Stimulated activated CD4-positive, alpha-beta T cell treated with anti-CD3 and anti-CD28 coated beads, Interleukin-15, amount 100 ng/mL, for 24 hours (primary cell): ENCODE results near the gene USP17L17.
"Not testable (repeated sequence)": the region's sequence is repeated elsewhere in the genome, so short reads cannot be mapped to it uniquely, and the experiment has no call there.

Experiments used
- DNase-seq: peaks from one replicate; pipeline ENCODE4 v3.0.0-alpha.2; 2020

USP17L17 gene, protein sequence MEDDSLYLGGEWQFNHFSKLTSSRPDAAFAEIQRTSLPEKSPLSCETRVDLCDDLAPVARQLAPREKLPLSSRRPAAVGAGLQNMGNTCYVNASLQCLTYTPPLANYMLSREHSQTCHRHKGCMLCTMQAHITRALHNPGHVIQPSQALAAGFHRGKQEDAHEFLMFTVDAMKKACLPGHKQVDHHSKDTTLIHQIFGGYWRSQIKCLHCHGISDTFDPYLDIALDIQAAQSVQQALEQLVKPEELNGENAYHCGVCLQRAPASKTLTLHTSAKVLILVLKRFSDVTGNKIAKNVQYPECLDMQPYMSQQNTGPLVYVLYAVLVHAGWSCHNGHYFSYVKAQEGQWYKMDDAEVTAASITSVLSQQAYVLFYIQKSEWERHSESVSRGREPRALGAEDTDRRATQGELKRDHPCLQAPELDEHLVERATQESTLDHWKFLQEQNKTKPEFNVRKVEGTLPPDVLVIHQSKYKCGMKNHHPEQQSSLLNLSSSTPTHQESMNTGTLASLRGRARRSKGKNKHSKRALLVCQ

DNA sequence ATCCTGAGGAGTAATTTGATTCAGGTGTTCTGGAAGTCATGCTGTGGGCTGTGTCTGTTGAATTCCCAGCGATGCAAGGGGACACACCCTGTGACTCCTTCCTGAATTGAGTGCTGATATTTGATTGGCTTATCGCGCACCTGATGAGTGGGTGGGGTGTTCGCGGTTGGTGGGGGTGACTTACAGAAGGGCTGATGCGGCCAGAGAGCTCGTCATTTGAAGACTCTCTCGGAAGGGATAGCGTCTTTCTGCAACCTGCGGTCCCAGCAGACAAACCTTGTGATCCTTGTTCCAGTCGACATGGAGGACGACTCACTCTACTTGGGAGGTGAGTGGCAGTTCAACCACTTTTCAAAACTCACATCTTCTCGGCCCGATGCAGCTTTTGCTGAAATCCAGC lies at the start of gene USP17L17:
Gene USP17L17, plus strand, starts transcription at position 301 of the 400 bp plus-strand sequence. Its CDS starts 0 bp downstream, at position 301.
- DNase-seq = not testable (repeated sequence)

DNA sequence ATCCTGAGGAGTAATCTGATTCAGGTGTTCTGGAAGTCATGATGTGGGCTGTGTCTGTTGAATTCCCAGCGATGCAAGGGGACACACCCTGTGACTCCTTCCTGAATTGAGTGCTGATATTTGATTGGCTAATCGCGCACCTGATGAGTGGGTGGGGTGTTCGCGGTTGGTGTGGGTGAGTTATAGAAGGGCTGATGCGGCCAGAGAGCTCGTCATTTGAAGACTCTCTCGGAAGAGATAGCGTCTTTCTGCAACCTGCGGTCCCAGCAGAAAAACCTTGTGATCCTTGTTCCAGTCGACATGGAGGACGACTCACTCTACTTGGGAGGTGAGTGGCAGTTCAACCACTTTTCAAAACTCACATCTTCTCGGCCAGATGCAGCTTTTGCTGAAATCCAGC lies 33.3 kb upstream of the USP17L17 start, which contains the start of gene USP17L10:
Gene USP17L10, plus strand, starts transcription at position 301 of the 400 bp plus-strand sequence. Its CDS starts 0 bp downstream, at position 301.
- DNase-seq = not testable (repeated sequence)

DNA sequence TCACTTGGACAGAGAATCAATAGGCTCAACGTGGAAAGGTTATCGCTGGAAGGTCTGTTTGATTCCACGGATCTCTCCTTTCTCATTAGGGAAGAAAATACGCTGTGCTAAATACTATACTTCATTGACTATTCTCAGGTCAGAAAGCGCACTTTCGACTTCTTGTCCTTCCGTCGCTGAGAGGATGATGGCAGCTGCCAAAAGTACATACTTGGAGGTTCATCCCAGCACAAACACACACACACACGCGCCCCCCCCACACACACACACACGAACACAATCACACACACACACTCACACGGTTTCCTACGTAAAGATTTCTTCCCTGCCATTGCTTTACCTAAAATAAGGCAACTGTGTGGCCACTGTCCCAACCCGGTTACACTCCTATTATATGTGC lies 29.0 kb upstream of the USP17L17 start:
- DNase-seq = not testable (repeated sequence)

DNA sequence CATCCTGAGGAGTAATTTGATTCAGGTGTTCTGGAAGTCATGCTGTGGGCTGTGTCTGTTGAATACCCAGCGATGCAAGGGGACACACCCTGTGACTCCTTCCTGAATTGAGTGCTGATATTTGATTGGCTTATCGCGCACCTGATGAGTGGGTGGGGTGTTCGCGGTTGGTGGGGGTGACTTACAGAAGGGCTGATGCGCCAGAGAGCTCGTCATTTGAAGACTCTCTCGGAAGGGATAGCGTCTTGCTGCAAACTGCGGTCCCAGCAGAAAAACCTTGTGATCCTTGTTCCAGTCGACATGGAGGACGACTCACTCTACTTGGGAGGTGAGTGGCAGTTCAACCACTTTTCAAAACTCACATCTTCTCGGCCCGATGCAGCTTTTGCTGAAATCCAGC lies 28.6 kb upstream of the USP17L17 start, which contains the start of gene USP17L11:
Gene USP17L11, plus strand, starts transcription at position 301 of the 400 bp plus-strand sequence. Its CDS starts 0 bp downstream, at position 301.
- DNase-seq = not testable (repeated sequence)

DNA sequence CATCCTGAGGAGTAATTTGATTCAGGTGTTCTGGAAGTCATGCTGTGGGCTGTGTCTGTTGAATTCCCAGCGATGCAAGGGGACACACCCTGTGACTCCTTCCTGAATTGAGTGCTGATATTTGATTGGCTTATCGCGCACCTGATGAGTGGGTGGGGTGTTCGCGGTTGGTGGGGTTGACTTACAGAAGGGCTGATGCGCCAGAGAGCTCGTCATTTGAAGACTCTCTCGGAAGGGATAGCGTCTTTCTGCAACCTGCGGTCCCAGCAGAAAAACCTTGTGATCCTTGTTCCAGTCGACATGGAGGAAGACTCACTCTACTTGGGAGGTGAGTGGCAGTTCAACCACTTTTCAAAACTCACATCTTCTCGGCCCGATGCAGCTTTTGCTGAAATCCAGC lies 23.8 kb upstream of the USP17L17 start, which contains the start of gene USP17L12:
Gene USP17L12, plus strand, starts transcription at position 301 of the 400 bp plus-strand sequence. Its CDS starts 0 bp downstream, at position 301.
- DNase-seq = not testable (repeated sequence)

DNA sequence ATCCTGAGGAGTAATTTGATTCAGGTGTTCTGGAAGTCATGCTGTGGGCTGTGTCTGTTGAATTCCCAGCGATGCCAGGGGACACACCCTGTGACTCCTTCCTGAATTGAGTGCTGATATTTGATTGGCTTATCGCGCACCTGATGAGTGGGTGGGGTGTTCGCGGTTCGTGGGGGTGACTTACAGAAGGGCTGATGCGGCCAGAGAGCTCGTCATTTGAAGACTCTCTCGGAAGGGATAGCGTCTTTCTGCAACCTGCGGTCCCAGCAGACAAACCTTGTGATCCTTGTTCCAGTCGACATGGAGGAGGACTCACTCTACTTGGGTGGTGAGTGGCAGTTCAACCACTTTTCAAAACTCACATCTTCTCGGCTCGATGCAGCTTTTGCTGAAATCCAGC lies 19.1 kb upstream of the USP17L17 start, which contains the start of gene USP17L13:
Gene USP17L13, plus strand, starts transcription at position 301 of the 400 bp plus-strand sequence. Its CDS starts 0 bp downstream, at position 301.
- not testable (repeated sequence) for DNase-seq

DNA sequence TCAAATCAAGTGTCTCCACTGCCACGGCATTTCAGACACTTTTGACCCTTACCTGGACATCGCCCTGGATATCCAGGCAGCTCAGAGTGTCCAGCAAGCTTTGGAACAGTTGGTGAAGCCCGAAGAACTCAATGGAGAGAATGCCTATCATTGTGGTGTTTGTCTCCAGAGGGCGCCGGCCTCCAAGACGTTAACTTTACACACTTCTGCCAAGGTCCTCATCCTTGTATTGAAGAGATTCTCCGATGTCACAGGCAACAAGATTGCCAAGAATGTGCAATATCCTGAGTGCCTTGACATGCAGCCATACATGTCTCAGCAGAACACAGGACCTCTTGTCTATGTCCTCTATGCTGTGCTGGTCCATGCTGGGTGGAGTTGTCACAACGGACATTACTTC lies 13.4 kb upstream of the USP17L17 start:
- not testable (repeated sequence) for DNase-seq

DNA sequence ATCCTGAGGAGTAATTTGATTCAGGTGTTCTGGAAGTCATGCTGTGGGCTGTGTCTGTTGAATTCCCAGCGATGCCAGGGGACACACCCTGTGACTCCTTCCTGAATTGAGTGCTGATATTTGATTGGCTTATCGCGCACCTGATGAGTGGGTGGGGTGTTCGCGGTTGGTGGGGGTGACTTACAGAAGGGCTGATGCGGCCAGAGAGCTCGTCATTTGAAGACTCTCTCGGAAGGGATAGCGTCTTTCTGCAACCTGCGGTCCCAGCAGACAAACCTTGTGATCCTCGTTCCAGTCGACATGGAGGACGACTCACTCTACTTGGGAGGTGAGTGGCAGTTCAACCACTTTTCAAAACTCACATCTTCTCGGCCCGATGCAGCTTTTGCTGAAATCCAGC lies 9.6 kb upstream of the USP17L17 start, which contains the start of gene USP17L15:
Gene USP17L15, plus strand, starts transcription at position 301 of the 400 bp plus-strand sequence. Its CDS starts 0 bp downstream, at position 301.
- DNase-seq = not testable (repeated sequence)

DNA sequence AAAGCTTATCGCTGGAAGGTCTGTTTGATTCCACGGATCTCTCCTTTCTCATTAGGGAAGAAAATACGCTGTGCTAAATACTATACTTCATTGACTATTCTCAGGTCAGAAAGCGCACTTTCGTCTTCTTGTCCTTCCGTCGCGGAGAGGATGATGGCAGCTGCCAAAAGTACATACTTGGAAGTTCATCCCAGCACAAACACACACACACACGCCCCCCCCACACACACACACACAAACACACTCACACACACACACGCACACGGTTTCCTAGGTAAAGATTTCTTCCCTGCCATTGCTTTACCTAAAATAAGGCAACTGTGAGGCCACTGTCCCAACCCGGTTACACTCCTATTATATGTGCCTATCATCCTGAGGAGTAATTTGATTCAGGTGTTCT lies 5.2 kb upstream of the USP17L17 start:
- DNase-seq = not testable (repeated sequence)

DNA sequence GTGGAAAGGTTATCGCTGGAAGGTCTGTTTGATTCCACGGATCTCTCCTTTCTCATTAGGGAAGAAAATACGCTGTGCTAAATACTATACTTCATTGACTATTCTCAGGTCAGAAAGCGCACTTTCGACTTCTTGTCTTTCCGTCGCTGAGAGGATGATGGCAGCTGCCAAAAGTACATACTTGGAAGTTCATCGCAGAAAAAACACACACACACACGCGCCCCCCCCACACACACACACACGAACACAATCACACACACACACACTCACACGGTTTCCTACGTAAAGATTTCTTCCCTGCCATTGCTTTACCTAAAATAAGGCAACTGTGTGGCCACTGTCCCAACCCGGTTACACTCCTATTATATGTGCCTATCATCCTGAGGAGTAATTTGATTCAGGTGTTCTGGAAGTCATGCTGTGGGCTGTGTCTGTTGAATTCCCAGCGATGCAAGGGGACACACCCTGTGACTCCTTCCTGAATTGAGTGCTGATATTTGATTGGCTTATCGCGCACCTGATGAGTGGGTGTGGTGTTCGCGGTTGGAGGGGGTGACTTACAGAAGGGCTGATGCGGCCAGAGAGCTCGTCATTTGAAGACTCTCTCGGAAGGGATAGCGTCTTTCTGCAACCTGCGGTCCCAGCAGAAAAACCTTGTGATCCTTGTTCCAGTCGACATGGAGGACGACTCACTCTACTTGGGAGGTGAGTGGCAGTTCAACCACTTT lies 4.4 kb downstream of the USP17L17 start, which contains the start of gene USP17L18:
Gene USP17L18, plus strand, starts transcription at position 678 of the 728 bp plus-strand sequence. Its CDS starts 0 bp downstream, at position 678.
- peak; percentile 0 for DNase-seq

DNA sequence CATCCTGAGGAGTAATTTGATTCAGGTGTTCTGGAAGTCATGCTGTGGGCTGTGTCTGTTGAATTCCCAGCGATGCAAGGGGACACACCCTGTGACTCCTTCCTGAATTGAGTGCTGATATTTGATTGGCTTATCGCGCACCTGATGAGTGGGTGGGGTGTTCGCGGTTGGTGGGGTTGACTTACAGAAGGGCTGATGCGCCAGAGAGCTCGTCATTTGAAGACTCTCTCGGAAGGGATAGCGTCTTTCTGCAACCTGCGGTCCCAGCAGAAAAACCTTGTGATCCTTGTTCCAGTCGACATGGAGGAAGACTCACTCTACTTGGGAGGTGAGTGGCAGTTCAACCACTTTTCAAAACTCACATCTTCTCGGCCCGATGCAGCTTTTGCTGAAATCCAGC lies 9.4 kb downstream of the USP17L17 start, which contains the start of gene USP17L19:
Gene USP17L19, plus strand, starts transcription at position 301 of the 400 bp plus-strand sequence. Its CDS starts 0 bp downstream, at position 301.
- not testable (repeated sequence) for DNase-seq

DNA sequence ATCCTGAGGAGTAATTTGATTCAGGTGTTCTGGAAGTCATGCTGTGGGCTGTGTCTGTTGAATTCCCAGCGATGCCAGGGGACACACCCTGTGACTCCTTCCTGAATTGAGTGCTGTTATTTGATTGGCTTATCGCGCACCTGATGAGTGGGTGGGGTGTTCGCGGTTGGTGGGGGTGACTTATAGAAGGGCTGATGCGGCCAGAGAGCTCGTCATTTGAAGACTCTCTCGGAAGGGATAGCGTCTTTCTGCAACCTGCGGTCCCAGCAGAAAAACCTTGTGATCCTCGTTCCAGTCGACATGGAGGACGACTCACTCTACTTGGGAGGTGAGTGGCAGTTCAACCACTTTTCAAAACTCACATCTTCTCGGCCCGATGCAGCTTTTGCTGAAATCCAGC lies 14.1 kb downstream of the USP17L17 start, which contains the start of gene USP17L20:
Gene USP17L20, plus strand, starts transcription at position 301 of the 400 bp plus-strand sequence. Its CDS starts 0 bp downstream, at position 301.
- not testable (repeated sequence) for DNase-seq

DNA sequence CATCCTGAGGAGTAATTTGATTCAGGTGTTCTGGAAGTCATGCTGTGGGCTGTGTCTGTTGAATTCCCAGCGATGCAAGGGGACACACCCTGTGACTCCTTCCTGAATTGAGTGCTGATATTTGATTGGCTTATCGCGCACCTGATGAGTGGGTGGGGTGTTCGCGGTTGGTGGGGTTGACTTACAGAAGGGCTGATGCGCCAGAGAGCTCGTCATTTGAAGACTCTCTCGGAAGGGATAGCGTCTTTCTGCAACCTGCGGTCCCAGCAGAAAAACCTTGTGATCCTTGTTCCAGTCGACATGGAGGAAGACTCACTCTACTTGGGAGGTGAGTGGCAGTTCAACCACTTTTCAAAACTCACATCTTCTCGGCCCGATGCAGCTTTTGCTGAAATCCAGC lies 18.9 kb downstream of the USP17L17 start, which contains the start of gene USP17L21:
Gene USP17L21, plus strand, starts transcription at position 301 of the 400 bp plus-strand sequence. Its CDS starts 0 bp downstream, at position 301.
- DNase-seq = not testable (repeated sequence)

DNA sequence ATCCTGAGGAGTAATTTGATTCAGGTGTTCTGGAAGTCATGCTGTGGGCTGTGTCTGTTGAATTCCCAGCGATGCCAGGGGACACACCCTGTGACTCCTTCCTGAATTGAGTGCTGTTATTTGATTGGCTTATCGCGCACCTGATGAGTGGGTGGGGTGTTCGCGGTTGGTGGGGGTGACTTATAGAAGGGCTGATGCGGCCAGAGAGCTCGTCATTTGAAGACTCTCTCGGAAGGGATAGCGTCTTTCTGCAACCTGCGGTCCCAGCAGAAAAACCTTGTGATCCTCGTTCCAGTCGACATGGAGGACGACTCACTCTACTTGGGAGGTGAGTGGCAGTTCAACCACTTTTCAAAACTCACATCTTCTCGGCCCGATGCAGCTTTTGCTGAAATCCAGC lies 23.6 kb downstream of the USP17L17 start, which contains the start of gene USP17L22:
Gene USP17L22, plus strand, starts transcription at position 301 of the 400 bp plus-strand sequence. Its CDS starts 0 bp downstream, at position 301.
- DNase-seq = not testable (repeated sequence)

DNA sequence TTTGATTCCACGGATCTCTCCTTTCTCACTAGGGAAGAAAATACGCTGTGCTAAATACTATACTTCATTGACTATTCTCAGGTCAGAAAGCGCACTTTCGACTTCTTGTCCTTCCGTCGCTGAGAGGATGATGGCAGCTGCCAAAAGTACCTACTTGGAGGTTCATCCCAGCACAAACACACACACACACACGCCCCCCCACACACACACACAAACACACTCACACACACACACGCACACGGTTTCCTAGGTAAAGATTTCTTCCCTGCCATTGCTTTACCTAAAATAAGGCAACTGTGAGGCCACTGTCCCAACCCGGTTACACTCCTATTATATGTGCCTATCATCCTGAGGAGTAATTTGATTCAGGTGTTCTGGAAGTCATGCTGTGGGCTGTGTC lies 28.0 kb downstream of the USP17L17 start:
- peak; percentile 18 for DNase-seq
